ENCODE measurements around the gene MRPL47. TPM values are rescaled to one million over a fixed set of nuclear protein-coding genes. Genes with fewer than 3 reads are reported as not detected.

The MRPL47 gene
- total RNA-seq, 1 experiment from 2014 or later: 58.7 TPM

DNA sequence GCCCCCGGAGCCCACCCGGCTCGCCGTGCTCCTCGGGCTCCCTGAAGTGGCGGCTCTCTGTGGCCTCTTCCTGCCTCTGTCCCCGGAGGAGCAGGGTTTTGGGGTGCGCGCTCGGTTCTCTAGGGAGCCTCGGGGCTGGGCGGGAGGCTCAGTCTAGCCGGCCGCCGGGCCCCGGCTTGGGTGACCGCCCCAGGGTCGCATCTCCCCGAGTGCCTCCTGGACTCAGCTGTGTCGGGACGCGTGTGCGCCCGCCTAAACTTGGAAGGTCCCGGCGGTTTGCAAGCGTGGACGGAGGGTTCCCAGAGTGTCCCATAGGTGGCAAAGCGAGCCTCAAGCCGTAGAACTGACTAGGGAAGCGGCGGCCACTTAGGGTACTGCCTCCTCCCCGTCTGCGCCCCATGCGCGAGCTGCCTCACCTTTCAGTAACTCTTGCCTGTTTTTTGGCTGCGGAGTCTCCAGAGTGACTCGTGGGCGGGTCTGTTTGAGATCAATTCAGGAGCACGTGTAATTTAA is 41.1 kb downstream of the MRPL47 start:
- Histone ChIP-seq H3K4me1 (ENCODE audit: control insufficient read depth, insufficient read depth, low read length) (peaks cover 16% of the 10 kb centered on the region), H3K27ac (ENCODE audit: low read length) (peak overlapping the region; percentile 92), H3K4me3 (ENCODE audit: low read depth in 2 of 2, low read length in 2 of 2) (peak overlapping the region; percentile 77 to 86), H3K36me3 (ENCODE audit: control insufficient read depth, insufficient read depth, low read length) (no peaks in the 10 kb centered on the region; the same call in 1 of the 2 replicates), H3K9me3 (ENCODE audit: control insufficient read depth, insufficient read depth, low read depth, low read length) (no peaks in the 10 kb centered on the region), H3K27me3 (ENCODE audit: control insufficient read depth, insufficient read depth, low read length) (no peaks in the 10 kb centered on the region)
- ChIA-PET POLR2A (interaction anchor here (0.7 to 1.8 kb wide), 2 partner anchors 42 to 540 kb away, joined by 4 read pairs; partner anchors contain the start of genes MRPL47 and NDUFB5), CTCF (interaction anchor here (0.7 to 1.2 kb wide), 2 partner anchors 18 to 189 kb away, joined by 3 to 4 read pairs; no protein-coding TSS in a partner anchor)
- TF ChIP-seq TCF7L2 (IDR thresholded peaks at IDR 0.05; ENCODE audit: low read depth, low read length) (no peak), POLR2AphosphoS5 (IDR thresholded peaks at IDR 0.05; ENCODE audit: low read depth, low read length) (no peak)
- TF ChIP-seq, protein P1, sequence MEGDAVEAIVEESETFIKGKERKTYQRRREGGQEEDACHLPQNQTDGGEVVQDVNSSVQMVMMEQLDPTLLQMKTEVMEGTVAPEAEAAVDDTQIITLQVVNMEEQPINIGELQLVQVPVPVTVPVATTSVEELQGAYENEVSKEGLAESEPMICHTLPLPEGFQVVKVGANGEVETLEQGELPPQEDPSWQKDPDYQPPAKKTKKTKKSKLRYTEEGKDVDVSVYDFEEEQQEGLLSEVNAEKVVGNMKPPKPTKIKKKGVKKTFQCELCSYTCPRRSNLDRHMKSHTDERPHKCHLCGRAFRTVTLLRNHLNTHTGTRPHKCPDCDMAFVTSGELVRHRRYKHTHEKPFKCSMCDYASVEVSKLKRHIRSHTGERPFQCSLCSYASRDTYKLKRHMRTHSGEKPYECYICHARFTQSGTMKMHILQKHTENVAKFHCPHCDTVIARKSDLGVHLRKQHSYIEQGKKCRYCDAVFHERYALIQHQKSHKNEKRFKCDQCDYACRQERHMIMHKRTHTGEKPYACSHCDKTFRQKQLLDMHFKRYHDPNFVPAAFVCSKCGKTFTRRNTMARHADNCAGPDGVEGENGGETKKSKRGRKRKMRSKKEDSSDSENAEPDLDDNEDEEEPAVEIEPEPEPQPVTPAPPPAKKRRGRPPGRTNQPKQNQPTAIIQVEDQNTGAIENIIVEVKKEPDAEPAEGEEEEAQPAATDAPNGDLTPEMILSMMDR (IDR thresholded peaks at IDR 0.05): peak; percentile 35
- TF ChIP-seq, protein P2, sequence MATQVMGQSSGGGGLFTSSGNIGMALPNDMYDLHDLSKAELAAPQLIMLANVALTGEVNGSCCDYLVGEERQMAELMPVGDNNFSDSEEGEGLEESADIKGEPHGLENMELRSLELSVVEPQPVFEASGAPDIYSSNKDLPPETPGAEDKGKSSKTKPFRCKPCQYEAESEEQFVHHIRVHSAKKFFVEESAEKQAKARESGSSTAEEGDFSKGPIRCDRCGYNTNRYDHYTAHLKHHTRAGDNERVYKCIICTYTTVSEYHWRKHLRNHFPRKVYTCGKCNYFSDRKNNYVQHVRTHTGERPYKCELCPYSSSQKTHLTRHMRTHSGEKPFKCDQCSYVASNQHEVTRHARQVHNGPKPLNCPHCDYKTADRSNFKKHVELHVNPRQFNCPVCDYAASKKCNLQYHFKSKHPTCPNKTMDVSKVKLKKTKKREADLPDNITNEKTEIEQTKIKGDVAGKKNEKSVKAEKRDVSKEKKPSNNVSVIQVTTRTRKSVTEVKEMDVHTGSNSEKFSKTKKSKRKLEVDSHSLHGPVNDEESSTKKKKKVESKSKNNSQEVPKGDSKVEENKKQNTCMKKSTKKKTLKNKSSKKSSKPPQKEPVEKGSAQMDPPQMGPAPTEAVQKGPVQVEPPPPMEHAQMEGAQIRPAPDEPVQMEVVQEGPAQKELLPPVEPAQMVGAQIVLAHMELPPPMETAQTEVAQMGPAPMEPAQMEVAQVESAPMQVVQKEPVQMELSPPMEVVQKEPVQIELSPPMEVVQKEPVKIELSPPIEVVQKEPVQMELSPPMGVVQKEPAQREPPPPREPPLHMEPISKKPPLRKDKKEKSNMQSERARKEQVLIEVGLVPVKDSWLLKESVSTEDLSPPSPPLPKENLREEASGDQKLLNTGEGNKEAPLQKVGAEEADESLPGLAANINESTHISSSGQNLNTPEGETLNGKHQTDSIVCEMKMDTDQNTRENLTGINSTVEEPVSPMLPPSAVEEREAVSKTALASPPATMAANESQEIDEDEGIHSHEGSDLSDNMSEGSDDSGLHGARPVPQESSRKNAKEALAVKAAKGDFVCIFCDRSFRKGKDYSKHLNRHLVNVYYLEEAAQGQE (IDR thresholded peaks at IDR 0.05; ENCODE audit: insufficient read depth in 1 of 2, low read depth in 2 of 2, low read length in 1 of 2): no peak
- intact Hi-C loops (cut with micrococcal nuclease; ENCODE audit: unreplicated experiment) (loop anchor here (5.0 kb wide), 1 partner anchor 241 kb away; the partner anchor contains the start of gene ZNF639), in situ Hi-C loops (cut with HindIII; ENCODE audit: low pct_unique_long_range_greater_than_20kb, low sequenced_read_pairs) (no loop called here)
- ATAC-seq (peak; percentile 70), DNase-seq (ENCODE audit: low read depth, low spot score) (peak; percentile 8)
- no TSS peak for BruUV-seq (replicated peaks)

DNA sequence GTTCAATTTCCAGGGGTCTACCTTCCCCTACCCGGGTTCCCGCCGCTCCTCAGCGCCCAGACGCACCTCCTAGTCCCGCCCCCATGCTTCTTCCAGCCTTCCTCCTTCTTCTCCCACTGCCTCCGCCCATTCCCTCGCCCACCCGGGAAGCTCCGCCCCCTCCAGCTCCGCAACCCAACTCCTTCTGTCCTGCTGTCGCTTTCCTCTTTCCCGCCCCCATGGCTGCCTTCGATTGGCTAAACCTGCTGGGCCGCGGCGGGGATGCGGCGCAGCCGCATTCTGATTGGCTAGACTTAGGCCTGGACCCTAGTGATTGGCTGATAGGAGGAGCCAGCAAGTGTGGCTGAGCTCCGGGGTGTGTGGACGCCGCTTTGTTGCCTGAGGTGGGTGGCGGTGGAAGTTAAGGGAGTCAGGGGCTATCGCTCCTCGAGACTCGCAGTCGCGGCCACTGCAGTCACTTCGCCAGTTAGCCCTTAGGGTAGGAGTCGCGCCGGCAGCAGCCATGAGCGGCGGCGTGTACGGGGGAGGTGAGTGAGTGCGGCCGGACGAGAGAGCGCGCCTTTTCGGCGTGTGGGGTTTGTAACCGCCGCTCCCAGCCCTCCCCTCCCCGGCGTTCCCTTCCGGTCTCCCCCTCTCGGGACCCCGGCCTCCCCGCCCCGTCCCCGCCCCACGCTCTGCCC is 41.7 kb downstream of the MRPL47 start, which contains the start of gene ACTL6A:
Gene ACTL6A, plus strand, starts transcription at position 336 of the 680 bp plus-strand sequence. Its CDS starts 167 bp downstream, at position 503.
- no peaks in the 10 kb centered on the region for H3K9me3 ChIP-seq (ENCODE audit: control insufficient read depth, insufficient read depth, low read depth, low read length)
- intact Hi-C loops (cut with micrococcal nuclease; ENCODE audit: unreplicated experiment): loop anchor here (5.0 kb wide), 1 partner anchor 240 kb away; the partner anchor contains the start of gene ZNF639
- CTCF ChIA-PET: interaction anchor here (0.7 to 1.2 kb wide), 3 partner anchors 18 to 189 kb away, joined by 3 to 4 read pairs (median 3); no protein-coding TSS in a partner anchor
- peak; percentile 97 for ATAC-seq
- peak within 1 kb of the TSS; percentile 77 to 86 for H3K4me3 ChIP-seq (ENCODE audit: low read depth in 2 of 2, low read length in 2 of 2)
- no TSS peak for BruUV-seq (replicated peaks)
- no peaks in the 10 kb centered on the region for H3K27me3 ChIP-seq (ENCODE audit: control insufficient read depth, insufficient read depth, low read length)
- TF ChIP-seq POLR2AphosphoS5 (IDR thresholded peaks at IDR 0.05; ENCODE audit: low read depth, low read length) (peak; percentile 95), TCF7L2 (IDR thresholded peaks at IDR 0.05; ENCODE audit: low read depth, low read length) (peak; percentile 41; the same call in 1 of the 2 replicates), SIN3A (IDR thresholded peaks at IDR 0.05; ENCODE audit: borderline replicate concordance, insufficient read depth, low read depth, low read length) (peak; percentile 91; the same call in 1 of the 2 replicates)
- TF ChIP-seq, protein P2 (IDR thresholded peaks at IDR 0.05; ENCODE audit: insufficient read depth in 1 of 2, low read depth in 2 of 2, low read length in 1 of 2): no peak
- TF ChIP-seq, protein P1 (IDR thresholded peaks at IDR 0.05): no peak
- H3K36me3 ChIP-seq (ENCODE audit: control insufficient read depth, insufficient read depth, low read length): no peaks in the 10 kb centered on the region; the same call in 1 of the 2 replicates
- peak within 1 kb of the TSS; percentile 92 for H3K27ac ChIP-seq (ENCODE audit: low read length)
- in situ Hi-C loops (cut with HindIII; ENCODE audit: low pct_unique_long_range_greater_than_20kb, low sequenced_read_pairs): no loop called here
- peak; percentile 99 for DNase-seq (ENCODE audit: low read depth, low spot score)
- POLR2A ChIA-PET: interaction anchor here (0.6 to 1.8 kb wide), 7 partner anchors 9 to 730 kb away, joined by 3 to 7 read pairs (median 4); partner anchors contain the start of genes MRPL47 and NDUFB5
- H3K4me1 ChIP-seq (ENCODE audit: control insufficient read depth, insufficient read depth, low read length): peaks cover 16% of the 10 kb centered on the region

Measured in Panc1 (cell line).